Stomach (tissue), 9 donors: ENCODE measurements around the gene TAF4B. TPM values are rescaled to one million over a fixed set of nuclear protein-coding genes. Genes with fewer than 3 reads are reported as not detected.
"Not testable (repeated sequence)": the region's sequence is repeated elsewhere in the genome, so short reads cannot be mapped to it uniquely, and the experiment has no call there.

Source experiments
- DNase-seq, 2 donors: peaks; one replicate each; pipeline versions ENCODE4 v3.0.0 to v3.0.0-alpha.2; 2013 to 2019
- H3K27ac ChIP-seq, 5 donors: fragments of 200-600 bp in 4 of 5; sonication (generic) in 4 of 5; one replicate each; pipeline ENCODE4 v1.5.1; 2013 to 2019; ENCODE audit warnings: mild to moderate bottlenecking in 1 of 5, moderate library complexity in 1 of 5
- H3K27me3 ChIP-seq, 3 donors: fragments of 200-600 bp; sonication (generic); one replicate each; pipeline ENCODE4 v1.5.1; 2017 to 2019; ENCODE audit warnings: mixed run types in 1 of 3
- H3K36me3 ChIP-seq, 4 donors: fragments of 200-600 bp; sonication (generic); 1 replicate in 3 of 4; 2 replicates in 1 of 4; pipeline ENCODE4 v1.5.1; 2016 to 2019
- H3K4me1 ChIP-seq, 4 donors: fragments of 200-600 bp; sonication (generic); one replicate each; pipeline ENCODE4 v1.5.1; 2016 to 2019
- H3K4me3 ChIP-seq, 4 donors: fragments of 200-600 bp; sonication (generic) in 3 of 4; one replicate each; pipeline ENCODE4 v1.5.1; 2016 to 2019; ENCODE audit warnings: mild to moderate bottlenecking in 1 of 4
- H3K9me3 ChIP-seq, 4 donors: fragments of 200-600 bp; sonication (generic); one replicate each; pipeline ENCODE4 v1.5.1; 2016 to 2019
- EP300 ChIP-seq: sonication (generic); formaldehyde crosslinking; IDR thresholded peaks from one replicate; pipeline ENCODE4 v1.6.1; 2017; ENCODE audit warnings: antibody characterized with exemption
- POLR2A ChIP-seq, 4 donors: fragments of 450-650 bp; IDR thresholded peaks; one replicate each; pipeline ENCODE4 v1.6.1; 2016; ENCODE audit warnings: antibody characterized with exemption in 4 of 4, control low read depth in 2 of 4, mild to moderate bottlenecking in 1 of 4, moderate library complexity in 1 of 4
- POLR2AphosphoS5 ChIP-seq, 3 donors: sonication (generic); formaldehyde crosslinking; IDR thresholded peaks; one replicate each; pipeline ENCODE4 v1.6.1; 2016; ENCODE audit warnings: antibody characterized with exemption in 3 of 3
- WGBS, 5 donors: extraction: QIAGEN DNeasy Blood & Tissue Kit in 3 of 5; methylation state at CpG; one replicate each; pipeline versions ENCODE4 v1.1.5 to v1.1.7; 2013 to 2018; 5-methylcytosine and 5-hydroxymethylcytosine counted together
- intact Hi-C: fragments of 100-400 bp; cut with DNase I; formaldehyde crosslinking; loops from one replicate; pipeline ENCODE4 v1.15.1; 2023; ENCODE audit warnings: low total_unique reads
- polyA plus RNA-seq, 3 donors: library from polyadenylated mRNA; stranded (reverse); fragments of 200-250 nt; gene quantifications; one replicate each; pipeline ENCODE4 v1.2.3, GENCODE V29; 2013
- total RNA-seq, 5 donors: library from RNA; depleted of rRNA; stranded (reverse); fragments of >200 nt; gene quantifications; one replicate each; pipeline versions ENCODE4 v1.1.0 to v1.2.3, GENCODE V29; 2014 to 2016
- TF ChIP-seq, protein P1 (sequence below), 7 experiments: fragments of 450-650 bp in 4 of 7; fragments of 200-600 bp in 3 of 7; sonication (generic) in 3 of 7; IDR thresholded peaks; one replicate each; pipeline ENCODE4 v1.5.1; 2016 to 2019; ENCODE audit warnings: antibody characterized with exemption in 7 of 7, control low read depth in 2 of 7, mild to moderate bottlenecking in 1 of 7
- donor health status: healthy with polysubstance abuse.
- donor health status: Bipolar disorder and iron deficiency.
- donor health status: healthy.

TAF4B gene
- total and polyA plus RNA-seq, 8 donors: 0.58 to 33.6 (median 5.0) TPM

DNA sequence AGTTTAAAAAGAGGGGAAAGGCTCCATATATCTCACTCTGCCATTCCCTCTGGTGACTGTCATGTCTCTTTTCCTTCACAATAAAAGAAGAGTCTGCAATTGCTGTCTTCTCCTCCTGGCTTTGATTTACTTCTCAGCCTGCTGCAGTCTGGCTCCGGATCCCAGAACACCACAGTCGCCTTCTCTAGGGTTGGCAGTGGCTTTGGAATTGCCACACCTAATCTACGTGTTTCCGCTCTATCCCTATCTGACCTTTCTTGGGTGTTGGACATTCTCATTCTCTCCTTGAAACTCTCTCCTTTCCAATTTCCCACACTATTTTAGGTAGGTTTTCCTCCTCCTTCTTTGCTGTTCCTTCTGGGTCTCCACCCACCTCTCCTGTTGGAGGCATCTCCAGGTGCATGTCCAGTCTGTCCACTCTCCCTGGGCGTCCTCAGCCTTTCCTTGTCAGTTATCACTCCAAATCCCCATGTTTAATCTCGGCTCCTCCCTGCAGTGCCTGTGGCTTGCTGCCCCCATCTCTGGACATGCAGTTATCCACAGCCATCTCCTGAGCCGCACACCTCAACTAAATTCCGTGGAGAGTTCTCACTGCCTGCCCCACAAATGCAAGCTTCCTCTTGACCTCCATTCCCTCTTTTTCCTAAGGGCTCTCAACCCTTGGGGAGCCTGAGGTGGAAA is 209.3 kb downstream of the TAF4B start:
- WGBS, 5 donors: 55 to 75% (median 63%) methylated on average over 8 of the region's 8 CpGs
- Histone ChIP-seq H3K9me3 (no peaks in the 10 kb centered on the region), H3K27ac (no peak overlapping the region), H3K36me3 (no peaks in the 10 kb centered on the region), H3K4me1 (no peaks in the 10 kb centered on the region), H3K4me3 (no peak overlapping the region), H3K27me3 (no peaks in the 10 kb centered on the region)
- TF ChIP-seq, protein P1, sequence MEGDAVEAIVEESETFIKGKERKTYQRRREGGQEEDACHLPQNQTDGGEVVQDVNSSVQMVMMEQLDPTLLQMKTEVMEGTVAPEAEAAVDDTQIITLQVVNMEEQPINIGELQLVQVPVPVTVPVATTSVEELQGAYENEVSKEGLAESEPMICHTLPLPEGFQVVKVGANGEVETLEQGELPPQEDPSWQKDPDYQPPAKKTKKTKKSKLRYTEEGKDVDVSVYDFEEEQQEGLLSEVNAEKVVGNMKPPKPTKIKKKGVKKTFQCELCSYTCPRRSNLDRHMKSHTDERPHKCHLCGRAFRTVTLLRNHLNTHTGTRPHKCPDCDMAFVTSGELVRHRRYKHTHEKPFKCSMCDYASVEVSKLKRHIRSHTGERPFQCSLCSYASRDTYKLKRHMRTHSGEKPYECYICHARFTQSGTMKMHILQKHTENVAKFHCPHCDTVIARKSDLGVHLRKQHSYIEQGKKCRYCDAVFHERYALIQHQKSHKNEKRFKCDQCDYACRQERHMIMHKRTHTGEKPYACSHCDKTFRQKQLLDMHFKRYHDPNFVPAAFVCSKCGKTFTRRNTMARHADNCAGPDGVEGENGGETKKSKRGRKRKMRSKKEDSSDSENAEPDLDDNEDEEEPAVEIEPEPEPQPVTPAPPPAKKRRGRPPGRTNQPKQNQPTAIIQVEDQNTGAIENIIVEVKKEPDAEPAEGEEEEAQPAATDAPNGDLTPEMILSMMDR (IDR thresholded peaks at IDR 0.05): no peak
- TF ChIP-seq POLR2A (IDR thresholded peaks at IDR 0.05) (no peak), POLR2AphosphoS5 (IDR thresholded peaks at IDR 0.05) (no peak), EP300 (no peak)
- intact Hi-C loops: no loop called here
- no peak for DNase-seq

DNA sequence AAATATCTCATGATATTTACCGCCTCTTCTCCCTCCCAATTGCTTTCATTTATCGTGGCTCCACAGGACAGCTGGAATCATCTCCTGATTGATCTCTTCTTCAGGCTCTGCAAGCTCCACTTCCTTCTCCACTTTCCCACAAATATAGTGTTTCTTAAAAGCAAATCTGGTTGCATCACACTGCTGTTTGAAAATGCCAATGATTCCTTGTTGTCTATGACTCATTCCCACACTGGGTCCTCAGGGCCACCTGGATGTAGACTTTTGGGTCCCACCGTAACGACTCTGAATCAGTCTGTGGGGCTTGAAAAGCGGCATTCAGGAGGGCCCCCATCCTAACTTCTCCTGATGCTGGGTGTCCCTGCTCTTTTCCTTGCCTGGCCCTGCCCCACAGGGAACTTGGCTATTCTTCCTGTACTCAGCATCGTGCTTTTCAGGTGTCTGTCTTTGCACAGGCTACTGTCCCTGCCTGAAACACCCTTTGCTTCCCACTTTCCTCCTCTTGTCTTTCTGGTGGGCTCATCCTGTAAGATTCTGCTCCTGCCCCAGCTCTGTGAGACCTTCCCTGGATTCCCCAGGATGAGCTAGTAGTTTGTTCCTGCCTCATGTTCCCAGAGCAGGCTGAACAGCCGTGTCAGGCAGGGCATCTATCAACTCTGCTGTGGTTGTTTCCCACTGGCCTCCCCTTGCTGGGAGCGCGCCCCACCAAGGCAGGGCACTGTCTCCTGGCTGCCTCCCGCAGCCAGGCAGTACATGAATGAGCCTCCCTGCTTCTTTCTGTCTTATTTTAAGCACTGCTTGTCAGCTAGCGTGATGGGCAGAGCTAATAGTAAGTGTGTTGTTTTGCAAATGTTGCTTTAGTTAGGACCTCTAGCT is 210.2 kb downstream of the TAF4B start:
- H3K4me3 ChIP-seq: no peak overlapping the region
- H3K27ac ChIP-seq: no peak overlapping the region
- no peaks in the 10 kb centered on the region for H3K36me3 ChIP-seq
- H3K27me3 ChIP-seq: no peaks in the 10 kb centered on the region
- intact Hi-C loops: no loop called here
- 78 to 87% (median 82%) methylated on average over 11 of the region's 11 CpGs for WGBS, 5 donors
- no peaks in the 10 kb centered on the region for H3K4me1 ChIP-seq
- H3K9me3 ChIP-seq: no peaks in the 10 kb centered on the region
- DNase-seq: no peak
- TF ChIP-seq, protein P1 (IDR thresholded peaks at IDR 0.05): no peak
- TF ChIP-seq EP300: no peak

GRCh38 chr18:26437634-26438033 is 211.4 kb downstream of the TAF4B start:
- H3K9me3 ChIP-seq, H3K27me3 ChIP-seq, H3K36me3 ChIP-seq, H3K4me1 ChIP-seq, H3K4me3 ChIP-seq, intact Hi-C loops, H3K27ac ChIP-seq, DNase-seq: not testable (repeated sequence)
- 63 to 99% (median 89%) methylated on average over 3 of the region's 3 CpGs for WGBS, 5 donors

- Histone ChIP-seq H3K9me3 (no peaks in the 10 kb centered on the region), H3K27me3 (no peaks in the 10 kb centered on the region), H3K4me1 (no peaks in the 10 kb centered on the region), H3K4me3 (no peak overlapping the region), H3K27ac (no peak overlapping the region), H3K36me3 (no peaks in the 10 kb centered on the region)
- DNase-seq: no peak
- WGBS, 5 donors: 84 to 93% (median 91%) methylated on average over 5 of the region's 5 CpGs
- intact Hi-C loops: no loop called here
- TF ChIP-seq, protein P1 (IDR thresholded peaks at IDR 0.05): no peak
These were observed 212.7 kb downstream of the TAF4B start for GRCh38 chr18:26438980-26439379.

- H3K36me3 ChIP-seq: no peaks in the 10 kb centered on the region
- H3K4me3 ChIP-seq: no peak overlapping the region
- H3K9me3 ChIP-seq: no peaks in the 10 kb centered on the region
- no peaks in the 10 kb centered on the region for H3K27me3 ChIP-seq
- intact Hi-C loops: no loop called here
- TF ChIP-seq POLR2A (IDR thresholded peaks at IDR 0.05) (no peak), POLR2AphosphoS5 (IDR thresholded peaks at IDR 0.05) (no peak), EP300 (no peak)
- TF ChIP-seq, protein P1 (IDR thresholded peaks at IDR 0.05): no peak
- DNase-seq: no peak
- H3K4me1 ChIP-seq: no peaks in the 10 kb centered on the region
- 76 to 91% (median 86%) methylated on average over 4 of the region's 4 CpGs for WGBS, 5 donors
- no peak overlapping the region for H3K27ac ChIP-seq
These were observed 213.3 kb downstream of the TAF4B start for GRCh38 chr18:26439537-26439936.
